ENCODE data around the gene OR51B2. TPM values are rescaled to one million over a fixed set of nuclear protein-coding genes. Genes with fewer than 3 reads are reported as not detected.
"Not testable (repeated sequence)": the region's sequence is repeated elsewhere in the genome, so short reads cannot be mapped to it uniquely, and the experiment has no call there.

The OR51B2 gene
- total RNA-seq, 4 donors from 2014 or later, result not detected

DNA sequence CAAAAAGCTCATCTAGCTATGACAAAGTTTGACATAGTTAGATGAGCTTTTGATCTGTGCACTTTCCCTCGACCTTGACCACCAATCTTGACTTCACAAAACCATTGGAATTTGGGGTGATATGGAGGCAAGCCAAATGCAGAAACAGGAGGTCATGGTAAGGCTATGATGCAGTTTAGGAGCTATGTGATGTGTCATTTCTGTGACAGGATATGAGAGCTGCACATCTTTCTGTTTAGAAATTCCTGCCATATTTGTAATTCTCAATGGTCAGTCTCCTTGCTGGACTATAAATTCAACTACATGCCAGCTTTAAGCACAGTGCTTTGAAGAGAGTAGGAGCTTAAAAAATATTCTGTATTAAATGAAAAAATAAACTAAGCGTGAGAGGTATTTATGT is 40.1 kb upstream of the OR51B2 start:
- WGBS, 2 donors, result 46 to 52% methylated on average over 2 of the region's 2 CpGs
- no peak for DNase-seq (ENCODE audit: low spot score in 2 of 2)
- H3K4me3 ChIP-seq (ENCODE audit: low read depth, poor library complexity, severe bottlenecking), result no peak overlapping the region
- TF ChIP-seq, protein P1, sequence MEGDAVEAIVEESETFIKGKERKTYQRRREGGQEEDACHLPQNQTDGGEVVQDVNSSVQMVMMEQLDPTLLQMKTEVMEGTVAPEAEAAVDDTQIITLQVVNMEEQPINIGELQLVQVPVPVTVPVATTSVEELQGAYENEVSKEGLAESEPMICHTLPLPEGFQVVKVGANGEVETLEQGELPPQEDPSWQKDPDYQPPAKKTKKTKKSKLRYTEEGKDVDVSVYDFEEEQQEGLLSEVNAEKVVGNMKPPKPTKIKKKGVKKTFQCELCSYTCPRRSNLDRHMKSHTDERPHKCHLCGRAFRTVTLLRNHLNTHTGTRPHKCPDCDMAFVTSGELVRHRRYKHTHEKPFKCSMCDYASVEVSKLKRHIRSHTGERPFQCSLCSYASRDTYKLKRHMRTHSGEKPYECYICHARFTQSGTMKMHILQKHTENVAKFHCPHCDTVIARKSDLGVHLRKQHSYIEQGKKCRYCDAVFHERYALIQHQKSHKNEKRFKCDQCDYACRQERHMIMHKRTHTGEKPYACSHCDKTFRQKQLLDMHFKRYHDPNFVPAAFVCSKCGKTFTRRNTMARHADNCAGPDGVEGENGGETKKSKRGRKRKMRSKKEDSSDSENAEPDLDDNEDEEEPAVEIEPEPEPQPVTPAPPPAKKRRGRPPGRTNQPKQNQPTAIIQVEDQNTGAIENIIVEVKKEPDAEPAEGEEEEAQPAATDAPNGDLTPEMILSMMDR (IDR thresholded peaks at IDR 0.05), result no peak
- TF ChIP-seq POLR2A (IDR thresholded peaks at IDR 0.05), result no peak
- intact Hi-C loops (cut with DNase I; ENCODE audit: low total_unique reads), result no loop called here

DNA sequence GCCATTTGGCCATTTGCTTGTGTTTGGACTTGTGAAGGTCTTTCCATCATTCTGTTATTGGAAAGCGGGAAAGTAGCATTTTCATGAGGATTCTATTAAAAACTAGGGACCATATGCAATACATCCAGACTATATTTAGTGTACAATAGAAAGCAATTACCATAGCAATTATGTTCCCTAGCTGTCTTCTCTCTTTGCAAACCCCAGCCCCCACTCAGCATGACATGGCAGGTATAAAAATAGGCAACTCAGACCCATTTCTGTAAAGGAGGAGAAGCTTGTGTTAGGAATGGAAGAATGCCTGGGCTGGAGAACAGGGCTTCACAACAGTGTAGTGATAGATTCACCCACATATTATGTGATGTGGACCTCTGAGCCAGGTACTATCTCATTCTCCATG is 39.6 kb upstream of the OR51B2 start:
- 79 to 84% methylated on average over 1 of the region's 1 CpG for WGBS, 2 donors
- no peak for DNase-seq (ENCODE audit: low spot score in 2 of 2)
- no peak overlapping the region for H3K4me3 ChIP-seq (ENCODE audit: low read depth, poor library complexity, severe bottlenecking)
- intact Hi-C loops (cut with DNase I; ENCODE audit: low total_unique reads), result no loop called here
- no peak for TF ChIP-seq POLR2A (IDR thresholded peaks at IDR 0.05)
- TF ChIP-seq, protein P1 (IDR thresholded peaks at IDR 0.05), result no peak

DNA sequence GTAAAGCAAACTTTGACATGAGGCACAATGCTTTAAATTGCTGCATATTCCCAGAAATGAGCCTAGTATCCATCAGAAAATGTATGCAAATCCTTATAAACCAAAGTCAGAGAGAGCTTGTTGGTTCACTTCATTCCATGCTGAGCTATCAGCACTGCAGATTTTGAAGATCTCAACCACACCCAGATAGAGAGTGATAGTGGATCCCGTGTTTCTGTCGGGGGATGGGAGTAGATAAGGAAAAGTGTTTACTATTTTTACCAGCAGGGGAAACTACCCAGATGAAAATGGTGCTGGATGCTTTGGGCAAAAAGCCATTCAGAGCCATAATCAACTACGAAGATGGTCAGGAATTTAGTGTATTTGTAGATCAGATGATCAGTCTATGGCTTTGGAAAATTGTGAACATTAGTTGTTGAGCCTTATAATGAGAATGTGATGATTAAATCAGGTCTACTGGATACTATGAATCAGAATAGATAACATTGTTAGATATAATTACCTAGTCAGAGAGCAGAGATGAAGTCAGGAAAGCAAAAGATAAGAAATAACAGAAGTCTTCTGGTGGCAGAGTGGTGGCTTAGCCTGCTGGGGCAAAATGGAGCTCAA is 38.0 kb upstream of the OR51B2 start:
- no peak for DNase-seq (ENCODE audit: low spot score in 2 of 2)
- no peak overlapping the region for H3K4me3 ChIP-seq (ENCODE audit: low read depth, poor library complexity, severe bottlenecking)
- TF ChIP-seq, protein P1 (IDR thresholded peaks at IDR 0.05), result no peak
- TF ChIP-seq POLR2A (IDR thresholded peaks at IDR 0.05), result no peak
- intact Hi-C loops (cut with DNase I; ENCODE audit: low total_unique reads), result no loop called here
- WGBS, 2 donors, result 65 to 74% methylated on average over 3 of the region's 3 CpGs

- H3K4me3 ChIP-seq (ENCODE audit: low read depth, poor library complexity, severe bottlenecking); intact Hi-C loops (cut with DNase I; ENCODE audit: low total_unique reads); DNase-seq (ENCODE audit: low spot score in 2 of 2): not testable (repeated sequence)
- 85 to 86% methylated on average over 5 of the region's 5 CpGs for WGBS, 2 donors
These were observed 31.9 kb upstream of the OR51B2 start for GRCh38 chr11:5356031-5356430.

DNA sequence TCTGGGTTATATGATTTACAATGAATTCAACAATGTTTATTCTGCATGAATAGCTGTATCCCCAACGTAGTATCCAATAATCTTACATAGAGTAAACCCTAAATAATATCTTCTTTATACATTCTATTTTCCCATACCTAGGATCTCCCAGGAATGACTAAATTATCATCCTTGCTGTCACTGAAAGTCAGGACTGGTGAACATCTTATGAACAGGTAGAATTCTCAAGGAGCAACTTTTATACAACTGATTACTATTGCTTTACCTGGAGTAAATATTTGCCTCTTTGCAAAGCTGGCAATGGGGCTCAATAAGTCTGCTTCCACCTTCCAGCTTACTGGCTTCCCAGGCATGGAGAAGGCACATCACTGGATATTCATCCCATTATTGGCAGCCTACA is 27.1 kb upstream of the OR51B2 start, which contains the start of gene OR51B6:
Gene OR51B6, plus strand, starts transcription at position 301 of the 400 bp plus-strand sequence. Its CDS starts 0 bp downstream, at position 301.
- TF ChIP-seq, protein P1 (IDR thresholded peaks at IDR 0.05), result no peak
- TF ChIP-seq POLR2A (IDR thresholded peaks at IDR 0.05), result no peak
- intact Hi-C loops (cut with DNase I; ENCODE audit: low total_unique reads), result no loop called here
- no peak within 1 kb of the TSS for H3K4me3 ChIP-seq (ENCODE audit: low read depth, poor library complexity, severe bottlenecking)
- no peak for DNase-seq (ENCODE audit: low spot score in 2 of 2)
- 58 to 62% methylated on average over 1 of the region's 1 CpG for WGBS, 2 donors

DNA sequence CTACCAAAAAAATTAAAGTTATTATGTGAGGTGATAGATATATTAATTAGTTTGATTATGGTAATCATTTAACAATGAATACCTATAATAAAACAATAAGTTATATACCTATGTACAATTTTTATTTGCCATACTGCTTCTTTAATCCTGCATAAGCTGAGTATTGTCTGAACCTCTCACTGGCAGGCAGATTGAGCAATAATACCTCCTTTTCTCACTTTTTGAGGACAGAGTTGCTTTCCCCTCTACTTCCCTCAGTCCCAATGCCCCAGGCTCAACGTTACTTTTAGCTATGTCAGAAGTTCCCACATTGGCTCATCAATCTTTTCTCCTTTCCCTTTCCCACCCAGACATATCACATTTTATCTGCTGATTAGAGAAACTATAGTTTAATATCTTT is 25.5 kb upstream of the OR51B2 start:
- WGBS, 2 donors, result 37 to 49% methylated on average over 1 of the region's 1 CpG
- TF ChIP-seq, protein P1 (IDR thresholded peaks at IDR 0.05), result no peak
- TF ChIP-seq POLR2A (IDR thresholded peaks at IDR 0.05), result no peak
- intact Hi-C loops (cut with DNase I; ENCODE audit: low total_unique reads), result no loop called here
- DNase-seq (ENCODE audit: low spot score in 2 of 2), result no peak
- H3K4me3 ChIP-seq (ENCODE audit: low read depth, poor library complexity, severe bottlenecking), result no peak overlapping the region
